Tibial artery (tissue), 4 donors: Measurements from ENCODE around the gene DIS3L.
"Not testable (repeated sequence)": the region's sequence is repeated elsewhere in the genome, so short reads cannot be mapped to it uniquely, and the experiment has no call there.

Source experiments
- DNase-seq, 2 donors: peaks; one replicate each; pipeline ENCODE4 v3.0.0-alpha.2; 2019
- H3K27ac ChIP-seq, 2 donors: fragments of 200-600 bp; sonication (generic) in 1 of 2; 1 replicate in 1 of 2; 2 replicates in 1 of 2; pipeline ENCODE4 v1.5.1; 2018 to 2019; ENCODE audit warnings: mild to moderate bottlenecking in 1 of 2
- H3K27me3 ChIP-seq, 2 donors: fragments of 200-600 bp; sonication (generic) in 1 of 2; one replicate each; pipeline versions ENCODE4 v1.5.1 to v1.6.0; 2016 to 2019
- H3K36me3 ChIP-seq, 3 donors: fragments of 200-600 bp; sonication (generic) in 2 of 3; one replicate each; pipeline ENCODE4 v1.5.1; 2016 to 2019; ENCODE audit warnings: mild to moderate bottlenecking in 2 of 3
- H3K4me1 ChIP-seq, 4 donors: fragments of 200-600 bp; sonication (generic) in 2 of 4; 1 replicate in 3 of 4; 2 replicates in 1 of 4; pipeline ENCODE4 v1.5.1; 2016 to 2019
- H3K4me3 ChIP-seq, 2 donors: fragments of 200-600 bp; sonication (generic) in 1 of 2; 1 replicate in 1 of 2; 2 replicates in 1 of 2; pipeline ENCODE4 v1.5.1; 2018 to 2019; ENCODE audit warnings: mild to moderate bottlenecking in 2 of 2
- H3K9me3 ChIP-seq, 3 donors: fragments of 200-600 bp; sonication (generic) in 1 of 3; one replicate each; pipeline ENCODE4 v1.5.1; 2016 to 2019
- CTCF ChIP-seq, 2 experiments: fragments of 200-600 bp in 1 of 2; fragments of 450-650 bp in 1 of 2; IDR thresholded peaks; one replicate each; pipeline ENCODE4 v1.5.1; 2017 to 2019; ENCODE audit warnings: antibody characterized with exemption in 2 of 2, mild to moderate bottlenecking in 1 of 2, moderate library complexity in 1 of 2
- intact Hi-C: fragments of 100-400 bp; cut with DNase I; formaldehyde crosslinking; loops from one replicate; pipeline ENCODE4 v1.15.0; 2023; ENCODE audit warnings: low total_unique reads

Gene DIS3L

GRCh38 chr15:66294157-66294931, 976 bp downstream of the DIS3L start:
- TF ChIP-seq CTCF (IDR thresholded peaks at IDR 0.05) = no peak
- Histone ChIP-seq H3K4me1 (peaks cover 0 to 31% (median 19%) of the 10 kb centered on the region in 4 donors), H3K27me3 (no peaks in the 10 kb centered on the region), H3K36me3 (peaks cover 0 to 10% (median 5%) of the 10 kb centered on the region in 3 donors), H3K27ac (peak overlapping the region; percentile 92 to 95), H3K9me3 (no peaks in the 10 kb centered on the region), H3K4me3 (peak overlapping the region; percentile 71 to 83)
- DNase-seq = peak in 1 of 2 donors; percentile 29
- intact Hi-C loops = no loop called here

GRCh38 chr15:66294932-66295235, 1.5 kb downstream of the DIS3L start:
- H3K27ac ChIP-seq = peak overlapping the region; percentile 92 to 95
- intact Hi-C loops = no loop called here
- H3K27me3 ChIP-seq = no peaks in the 10 kb centered on the region
- peaks cover 0 to 10% (median 5%) of the 10 kb centered on the region in 3 donors for H3K36me3 ChIP-seq
- H3K4me3 ChIP-seq = peak overlapping the region; percentile 71 to 83
- TF ChIP-seq CTCF (IDR thresholded peaks at IDR 0.05) = no peak
- no peak for DNase-seq
- peaks cover 0 to 31% (median 19%) of the 10 kb centered on the region in 4 donors for H3K4me1 ChIP-seq
- no peaks in the 10 kb centered on the region for H3K9me3 ChIP-seq

- Histone ChIP-seq H3K27me3 (no peaks in the 10 kb centered on the region), H3K4me1 (peaks cover 0 to 31% (median 19%) of the 10 kb centered on the region in 4 donors), H3K4me3 (no peak overlapping the region), H3K9me3 (no peaks in the 10 kb centered on the region), H3K36me3 (peaks cover 0 to 18% (median 7%) of the 10 kb centered on the region in 3 donors), H3K27ac (no peak overlapping the region)
- intact Hi-C loops = no loop called here
- no peak for DNase-seq
- no peak for TF ChIP-seq CTCF (IDR thresholded peaks at IDR 0.05)
Measured at GRCh38 chr15:66296186-66296585, 2.8 kb downstream of the DIS3L start.

GRCh38 chr15:66298803-66299251, 5.5 kb downstream of the DIS3L start:
- Histone ChIP-seq H3K36me3 (peaks cover 0 to 40% (median 19%) of the 10 kb centered on the region in 3 donors), H3K9me3 (no peaks in the 10 kb centered on the region), H3K27ac (no peak overlapping the region), H3K27me3 (no peaks in the 10 kb centered on the region), H3K4me3 (no peak overlapping the region), H3K4me1 (peaks cover 0 to 15% (median 10%) of the 10 kb centered on the region in 4 donors)
- intact Hi-C loops = no loop called here
- DNase-seq = no peak
- no peak for TF ChIP-seq CTCF (IDR thresholded peaks at IDR 0.05)

GRCh38 chr15:66302489-66303278, 9.3 kb downstream of the DIS3L start:
- H3K27me3 ChIP-seq = no peaks in the 10 kb centered on the region
- peaks cover 6 to 70% (median 42%) of the 10 kb centered on the region in 3 donors for H3K36me3 ChIP-seq
- no peak for TF ChIP-seq CTCF (IDR thresholded peaks at IDR 0.05)
- H3K27ac ChIP-seq = no peak overlapping the region
- intact Hi-C loops = no loop called here
- H3K4me1 ChIP-seq = no peaks in the 10 kb centered on the region
- no peaks in the 10 kb centered on the region for H3K9me3 ChIP-seq
- H3K4me3 ChIP-seq = no peak overlapping the region
- DNase-seq = no peak

- intact Hi-C loops = not testable (repeated sequence)
Measured at GRCh38 chr15:66304425-66304824, 11.1 kb downstream of the DIS3L start.

More at GRCh38 chr15:66304425-66304824, 11.1 kb downstream of the DIS3L start:
- H3K4me3 ChIP-seq, DNase-seq, H3K27me3 ChIP-seq, H3K27ac ChIP-seq, H3K4me1 ChIP-seq, H3K9me3 ChIP-seq: not testable (repeated sequence)
- H3K36me3 ChIP-seq = peaks cover 16 to 75% (median 56%) of the 10 kb centered on the region in 3 donors
